GM12801 (cell line): ENCODE measurements around the gene COL9A3.

Source experiments
- CTCF ChIP-seq: IDR thresholded peaks from one replicate; pipeline ENCODE4 v1.5.1; 2011; ENCODE audit warnings: control low read depth; ENCODE audit not compliant: insufficient read length; ENCODE audit errors: extremely low read depth

COL9A3 gene

GRCh38 chr20:62816884-62817873, at the start of gene COL9A3:
COL9A3 (plus strand) TSS chr20:62817050; CDS start chr20:62817065, 15 bp downstream.
- TF ChIP-seq CTCF = no peak

- no peak for TF ChIP-seq CTCF
Observed at GRCh38 chr20:62768234-62768546, 48.7 kb upstream of the COL9A3 start.

GRCh38 chr20:62768551-62769287, 48.1 kb upstream of the COL9A3 start:
- no peak for TF ChIP-seq CTCF

- no peak for TF ChIP-seq CTCF
Observed at GRCh38 chr20:62769346-62770071, 47.3 kb upstream of the COL9A3 start.

GRCh38 chr20:62770111-62770910, 46.5 kb upstream of the COL9A3 start:
- no peak for TF ChIP-seq CTCF

GRCh38 chr20:62770916-62771315, 45.9 kb upstream of the COL9A3 start:
- no peak for TF ChIP-seq CTCF
